ENCODE results near the gene DLGAP1.

DLGAP1 gene

DNA sequence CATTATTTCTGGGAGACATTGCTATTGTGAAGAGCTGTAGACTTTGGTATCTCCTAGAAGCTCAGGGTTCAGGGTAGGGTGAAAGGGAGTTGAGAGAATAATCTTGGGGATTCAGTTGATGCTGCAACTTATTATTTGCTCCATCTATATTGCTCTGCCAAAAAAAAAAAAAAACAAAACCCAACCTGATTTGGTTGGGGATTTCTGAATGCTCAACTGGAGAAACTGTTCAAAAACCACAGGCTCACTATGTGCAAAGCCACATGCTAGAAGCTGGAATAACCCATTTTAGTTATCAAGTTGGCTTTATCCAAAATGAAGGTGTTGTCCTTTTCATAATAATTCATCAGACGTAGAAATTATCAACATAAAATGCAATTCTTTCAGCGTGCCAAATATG is 696.0 kb downstream of the DLGAP1 start:
- no peak for ATAC-seq (ENCODE audit: low read depth)
- DNase-seq (ENCODE audit: low spot score) = no peak
- no peak overlapping the region for H3K27ac ChIP-seq (ENCODE audit: poor library complexity, severe bottlenecking)
- no peaks in the 10 kb centered on the region for H3K36me3 ChIP-seq (ENCODE audit: low read depth)
- H3K4me3 ChIP-seq (ENCODE audit: severe bottlenecking) = no peak overlapping the region
- no peaks in the 10 kb centered on the region for H3K4me1 ChIP-seq (ENCODE audit: insufficient read depth, poor library complexity, severe bottlenecking)
- H3K27me3 ChIP-seq (ENCODE audit: insufficient read depth, poor library complexity, severe bottlenecking) = no peaks in the 10 kb centered on the region
- TF ChIP-seq, protein P1, sequence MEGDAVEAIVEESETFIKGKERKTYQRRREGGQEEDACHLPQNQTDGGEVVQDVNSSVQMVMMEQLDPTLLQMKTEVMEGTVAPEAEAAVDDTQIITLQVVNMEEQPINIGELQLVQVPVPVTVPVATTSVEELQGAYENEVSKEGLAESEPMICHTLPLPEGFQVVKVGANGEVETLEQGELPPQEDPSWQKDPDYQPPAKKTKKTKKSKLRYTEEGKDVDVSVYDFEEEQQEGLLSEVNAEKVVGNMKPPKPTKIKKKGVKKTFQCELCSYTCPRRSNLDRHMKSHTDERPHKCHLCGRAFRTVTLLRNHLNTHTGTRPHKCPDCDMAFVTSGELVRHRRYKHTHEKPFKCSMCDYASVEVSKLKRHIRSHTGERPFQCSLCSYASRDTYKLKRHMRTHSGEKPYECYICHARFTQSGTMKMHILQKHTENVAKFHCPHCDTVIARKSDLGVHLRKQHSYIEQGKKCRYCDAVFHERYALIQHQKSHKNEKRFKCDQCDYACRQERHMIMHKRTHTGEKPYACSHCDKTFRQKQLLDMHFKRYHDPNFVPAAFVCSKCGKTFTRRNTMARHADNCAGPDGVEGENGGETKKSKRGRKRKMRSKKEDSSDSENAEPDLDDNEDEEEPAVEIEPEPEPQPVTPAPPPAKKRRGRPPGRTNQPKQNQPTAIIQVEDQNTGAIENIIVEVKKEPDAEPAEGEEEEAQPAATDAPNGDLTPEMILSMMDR (IDR thresholded peaks at IDR 0.05; ENCODE audit: poor library complexity, severe bottlenecking) = no peak
- peaks cover 4% of the 10 kb centered on the region for H3K9me3 ChIP-seq (ENCODE audit: severe bottlenecking)

DNA sequence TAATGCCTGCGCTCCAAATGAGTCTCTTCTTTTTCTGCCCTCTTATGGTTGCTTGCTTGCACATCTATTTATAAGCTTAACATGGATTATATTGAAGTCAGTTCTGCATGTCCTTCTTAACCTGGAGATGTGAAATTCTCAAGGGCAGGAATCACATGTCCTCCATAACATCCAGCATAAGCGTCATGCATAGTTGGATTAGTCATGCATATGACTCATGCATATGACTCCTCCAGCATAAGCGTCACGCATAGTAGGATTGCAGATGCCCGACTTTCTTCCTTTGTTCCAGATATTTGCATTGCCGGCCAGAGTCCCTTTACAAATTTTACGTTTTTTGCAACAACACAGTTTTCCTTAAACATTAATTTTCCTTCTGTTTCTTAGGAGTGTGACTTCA is 696.6 kb downstream of the DLGAP1 start:
- Histone ChIP-seq H3K9me3 (ENCODE audit: severe bottlenecking) (peaks cover 4% of the 10 kb centered on the region), H3K27me3 (ENCODE audit: insufficient read depth, poor library complexity, severe bottlenecking) (no peaks in the 10 kb centered on the region), H3K27ac (ENCODE audit: poor library complexity, severe bottlenecking) (no peak overlapping the region), H3K4me1 (ENCODE audit: insufficient read depth, poor library complexity, severe bottlenecking) (no peaks in the 10 kb centered on the region), H3K4me3 (ENCODE audit: severe bottlenecking) (no peak overlapping the region), H3K36me3 (ENCODE audit: low read depth) (no peaks in the 10 kb centered on the region)
- ATAC-seq (ENCODE audit: low read depth) = peak; percentile 81
- TF ChIP-seq, protein P1 (IDR thresholded peaks at IDR 0.05; ENCODE audit: poor library complexity, severe bottlenecking) = no peak
- no peak for DNase-seq (ENCODE audit: low spot score)

DNA sequence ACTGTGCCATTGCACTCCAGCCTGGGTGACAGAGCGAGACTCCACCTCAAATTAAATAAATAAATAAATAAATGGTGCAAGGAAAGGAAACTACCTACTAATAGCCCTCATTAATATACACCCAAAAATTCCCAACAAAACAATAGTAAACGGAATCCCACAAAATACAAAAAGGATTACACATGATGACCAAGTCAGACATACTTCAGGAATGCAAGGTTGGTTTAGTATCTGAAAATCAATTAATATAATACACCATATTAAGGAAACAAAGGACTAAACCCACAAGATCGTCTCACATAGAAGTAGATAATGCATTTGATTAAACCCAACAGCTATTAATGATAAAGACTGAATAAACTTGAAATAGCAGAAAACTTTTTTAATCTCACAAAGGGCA is 697.7 kb downstream of the DLGAP1 start:
- no peaks in the 10 kb centered on the region for H3K4me1 ChIP-seq (ENCODE audit: insufficient read depth, poor library complexity, severe bottlenecking)
- peaks cover 4% of the 10 kb centered on the region for H3K9me3 ChIP-seq (ENCODE audit: severe bottlenecking)
- H3K27me3 ChIP-seq (ENCODE audit: insufficient read depth, poor library complexity, severe bottlenecking) = no peaks in the 10 kb centered on the region
- no peak overlapping the region for H3K4me3 ChIP-seq (ENCODE audit: severe bottlenecking)
- no peaks in the 10 kb centered on the region for H3K36me3 ChIP-seq (ENCODE audit: low read depth)
- no peak overlapping the region for H3K27ac ChIP-seq (ENCODE audit: poor library complexity, severe bottlenecking)
- ATAC-seq (ENCODE audit: low read depth) (no peak), DNase-seq (ENCODE audit: low spot score) (no peak)
- TF ChIP-seq, protein P1 (IDR thresholded peaks at IDR 0.05; ENCODE audit: poor library complexity, severe bottlenecking) = no peak

DNA sequence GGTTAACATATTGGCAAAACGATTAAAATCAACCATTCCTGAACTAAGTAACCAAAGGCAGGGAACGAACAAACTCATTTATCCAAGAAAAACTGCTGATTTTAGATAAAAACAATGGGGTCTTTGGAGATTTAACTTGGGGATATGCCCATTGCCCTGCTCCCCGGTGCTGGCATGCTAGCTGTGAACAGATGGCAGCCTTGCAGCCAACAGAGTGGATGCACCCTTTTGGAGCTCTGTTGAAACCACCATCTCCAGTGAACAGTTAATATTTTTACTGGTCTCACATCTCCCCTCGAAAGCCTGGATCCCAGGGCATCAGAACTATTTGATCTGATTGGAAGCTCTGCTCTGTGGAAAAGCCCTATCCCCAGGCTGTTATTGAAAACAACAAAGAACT is 702.0 kb downstream of the DLGAP1 start:
- DNase-seq (ENCODE audit: low spot score) = no peak
- TF ChIP-seq, protein P1 (IDR thresholded peaks at IDR 0.05; ENCODE audit: poor library complexity, severe bottlenecking) = no peak
- no peak for ATAC-seq (ENCODE audit: low read depth)
- Histone ChIP-seq H3K36me3 (ENCODE audit: low read depth) (no peaks in the 10 kb centered on the region), H3K4me3 (ENCODE audit: severe bottlenecking) (no peak overlapping the region), H3K27me3 (ENCODE audit: insufficient read depth, poor library complexity, severe bottlenecking) (no peaks in the 10 kb centered on the region), H3K27ac (ENCODE audit: poor library complexity, severe bottlenecking) (no peak overlapping the region), H3K4me1 (ENCODE audit: insufficient read depth, poor library complexity, severe bottlenecking) (no peaks in the 10 kb centered on the region), H3K9me3 (ENCODE audit: severe bottlenecking) (peaks cover 4% of the 10 kb centered on the region)

DNA sequence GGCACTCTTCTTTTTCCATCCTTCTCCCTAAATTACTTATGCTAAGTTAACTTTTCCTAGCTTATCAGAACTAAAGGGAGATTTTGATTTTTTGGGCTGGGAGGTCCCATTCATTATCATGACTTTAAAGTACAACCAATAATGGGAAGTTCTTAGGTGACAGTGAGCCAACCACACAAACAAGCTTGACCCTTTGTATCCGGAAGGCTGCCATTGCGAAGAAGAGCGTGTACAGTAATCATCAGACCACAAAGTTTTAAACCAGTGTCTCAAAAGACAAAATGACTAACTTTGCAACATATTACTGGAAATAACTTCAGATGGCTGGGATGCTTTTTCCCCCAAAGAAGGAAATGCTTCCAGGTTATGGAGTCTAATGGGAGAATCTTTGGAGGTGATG is 707.0 kb downstream of the DLGAP1 start:
- ATAC-seq (ENCODE audit: low read depth) = no peak

More for the DNA sequence above, 707.0 kb downstream of the DLGAP1 start:
- peaks cover 13% of the 10 kb centered on the region for H3K4me1 ChIP-seq (ENCODE audit: insufficient read depth, poor library complexity, severe bottlenecking)
- H3K9me3 ChIP-seq (ENCODE audit: severe bottlenecking) = no peaks in the 10 kb centered on the region
- no peaks in the 10 kb centered on the region for H3K36me3 ChIP-seq (ENCODE audit: low read depth)
- no peaks in the 10 kb centered on the region for H3K27me3 ChIP-seq (ENCODE audit: insufficient read depth, poor library complexity, severe bottlenecking)
- TF ChIP-seq, protein P1 (IDR thresholded peaks at IDR 0.05; ENCODE audit: poor library complexity, severe bottlenecking) = no peak
- DNase-seq (ENCODE audit: low spot score) = no peak
- peak overlapping the region; percentile 31 for H3K27ac ChIP-seq (ENCODE audit: poor library complexity, severe bottlenecking)
- H3K4me3 ChIP-seq (ENCODE audit: severe bottlenecking) = no peak overlapping the region

Data from RWPE2 (cell line).